Measurements from ENCODE around the gene C12orf43. TPM values are rescaled to one million over a fixed set of nuclear protein-coding genes. Genes with fewer than 3 reads are reported as not detected.
A peak's percentile ranks its signal among the peaks of the same experiment; 100 is the strongest.

C12orf43 gene
- polyA plus RNA-seq, 5 donors, result 16.7 to 20.8 (median 17.4) TPM

DNA sequence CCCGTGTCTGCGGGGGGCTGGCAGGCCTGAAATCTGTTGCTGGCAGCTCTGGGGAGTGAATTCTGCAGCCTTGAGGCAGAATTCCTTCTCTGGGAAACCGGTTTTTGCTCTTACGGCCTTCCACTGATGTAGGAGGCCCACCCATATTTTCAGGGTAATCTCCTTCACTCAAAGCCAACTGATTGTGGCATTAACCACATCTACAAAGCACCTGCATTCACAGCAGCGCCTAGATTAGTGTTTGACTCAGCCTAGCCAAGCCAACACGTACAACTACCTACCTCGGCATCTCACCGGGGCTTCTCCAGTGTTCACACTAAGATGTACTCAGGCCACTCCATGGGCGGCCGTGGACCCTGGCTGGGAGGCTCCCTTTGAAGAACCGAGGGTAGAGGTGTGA lies 15.8 kb downstream of the C12orf43 start:
- no peak for DNase-seq

DNA sequence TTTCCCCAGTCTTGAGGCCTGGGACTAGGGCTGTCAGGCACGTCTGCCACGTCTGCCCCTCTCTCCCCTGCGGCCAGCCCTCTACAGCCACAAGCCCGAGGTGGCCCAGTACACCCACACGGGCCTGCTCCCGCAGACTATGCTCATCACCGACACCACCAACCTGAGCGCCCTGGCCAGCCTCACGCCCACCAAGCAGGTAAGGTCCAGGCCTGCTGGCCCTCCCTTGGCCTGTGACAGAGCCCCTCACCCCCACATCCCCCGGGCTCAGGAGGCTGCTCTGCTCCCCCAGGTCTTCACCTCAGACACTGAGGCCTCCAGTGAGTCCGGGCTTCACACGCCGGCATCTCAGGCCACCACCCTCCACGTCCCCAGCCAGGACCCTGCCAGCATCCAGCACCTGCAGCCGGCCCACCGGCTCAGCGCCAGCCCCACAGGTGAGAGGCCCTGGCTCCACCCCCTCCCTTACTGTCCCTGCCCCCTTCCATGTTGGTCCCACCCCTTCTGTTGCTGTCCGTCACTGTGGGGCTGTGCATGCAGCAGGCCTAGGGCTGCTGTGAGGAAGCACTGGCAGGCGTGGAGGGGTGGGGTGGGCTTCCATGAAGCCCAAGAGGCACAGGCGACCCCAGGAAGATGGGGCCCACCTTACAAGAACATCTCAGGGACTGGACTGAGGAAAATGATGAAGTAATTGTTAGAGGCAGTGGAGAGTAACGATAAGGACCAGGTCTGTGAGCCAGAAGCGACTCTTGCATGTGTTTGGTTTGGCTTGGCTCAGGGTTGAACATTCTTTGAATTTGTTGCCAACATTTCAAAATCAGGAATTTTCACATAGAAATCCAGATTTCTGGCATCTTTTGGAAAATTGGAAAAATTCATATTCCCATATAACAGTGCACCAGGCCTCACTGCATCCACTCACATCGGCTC lies 16.8 kb downstream of the C12orf43 start:
- DNase-seq, result no peak

DNA sequence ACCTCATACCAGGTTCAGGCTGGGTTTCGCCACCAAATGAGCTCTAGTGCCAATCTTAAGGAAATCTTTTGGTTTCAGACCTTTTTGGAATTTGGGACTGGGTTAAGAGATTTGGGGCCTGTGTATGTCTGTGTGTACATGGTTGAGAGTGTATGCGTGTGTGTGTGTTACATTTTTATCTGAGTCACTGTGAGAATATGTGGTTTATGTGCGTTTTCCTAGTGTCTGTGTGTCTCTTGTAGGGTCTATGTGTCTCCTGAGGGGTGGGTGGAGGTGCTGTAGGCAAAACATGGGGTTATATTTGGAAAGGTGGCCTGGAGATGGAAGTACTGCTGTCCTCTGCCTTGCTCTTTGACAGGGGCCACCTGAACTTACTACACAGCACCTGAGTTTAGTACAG lies 17.9 kb downstream of the C12orf43 start:
- no peak for DNase-seq

DNA sequence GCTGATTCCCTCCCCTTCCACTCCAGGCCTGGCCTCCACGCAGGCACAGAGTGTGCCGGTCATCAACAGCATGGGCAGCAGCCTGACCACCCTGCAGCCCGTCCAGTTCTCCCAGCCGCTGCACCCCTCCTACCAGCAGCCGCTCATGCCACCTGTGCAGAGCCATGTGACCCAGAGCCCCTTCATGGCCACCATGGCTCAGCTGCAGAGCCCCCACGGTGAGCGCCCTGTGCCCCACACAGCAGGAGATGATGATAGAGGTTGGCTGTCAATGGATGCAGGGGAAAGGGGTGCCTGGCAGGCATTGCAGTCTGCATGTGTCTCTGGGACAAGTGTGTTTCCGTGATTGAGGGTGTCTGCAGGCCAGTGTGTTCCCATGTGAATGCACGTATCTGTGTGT lies 18.8 kb downstream of the C12orf43 start:
- no peak for DNase-seq

DNA sequence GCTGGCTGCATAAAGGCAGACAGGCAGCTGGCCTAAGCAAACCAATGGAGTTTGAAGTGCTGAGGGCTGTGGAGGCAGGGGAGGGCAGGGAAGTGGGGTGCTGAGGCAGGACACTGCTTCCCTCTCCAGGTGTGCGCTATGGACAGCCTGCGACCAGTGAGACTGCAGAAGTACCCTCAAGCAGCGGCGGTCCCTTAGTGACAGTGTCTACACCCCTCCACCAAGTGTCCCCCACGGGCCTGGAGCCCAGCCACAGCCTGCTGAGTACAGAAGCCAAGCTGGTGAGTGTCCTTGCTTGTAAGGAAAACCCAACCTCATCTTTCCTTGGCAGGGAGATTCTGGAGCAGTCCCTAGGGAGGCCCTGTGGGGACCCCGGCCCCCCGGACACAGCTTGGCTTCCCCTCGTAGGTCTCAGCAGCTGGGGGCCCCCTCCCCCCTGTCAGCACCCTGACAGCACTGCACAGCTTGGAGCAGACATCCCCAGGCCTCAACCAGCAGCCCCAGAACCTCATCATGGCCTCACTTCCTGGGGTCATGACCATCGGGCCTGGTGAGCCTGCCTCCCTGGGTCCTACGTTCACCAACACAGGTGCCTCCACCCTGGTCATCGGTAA lies 20.0 kb downstream of the C12orf43 start:
- DNase-seq, result no peak

DNA sequence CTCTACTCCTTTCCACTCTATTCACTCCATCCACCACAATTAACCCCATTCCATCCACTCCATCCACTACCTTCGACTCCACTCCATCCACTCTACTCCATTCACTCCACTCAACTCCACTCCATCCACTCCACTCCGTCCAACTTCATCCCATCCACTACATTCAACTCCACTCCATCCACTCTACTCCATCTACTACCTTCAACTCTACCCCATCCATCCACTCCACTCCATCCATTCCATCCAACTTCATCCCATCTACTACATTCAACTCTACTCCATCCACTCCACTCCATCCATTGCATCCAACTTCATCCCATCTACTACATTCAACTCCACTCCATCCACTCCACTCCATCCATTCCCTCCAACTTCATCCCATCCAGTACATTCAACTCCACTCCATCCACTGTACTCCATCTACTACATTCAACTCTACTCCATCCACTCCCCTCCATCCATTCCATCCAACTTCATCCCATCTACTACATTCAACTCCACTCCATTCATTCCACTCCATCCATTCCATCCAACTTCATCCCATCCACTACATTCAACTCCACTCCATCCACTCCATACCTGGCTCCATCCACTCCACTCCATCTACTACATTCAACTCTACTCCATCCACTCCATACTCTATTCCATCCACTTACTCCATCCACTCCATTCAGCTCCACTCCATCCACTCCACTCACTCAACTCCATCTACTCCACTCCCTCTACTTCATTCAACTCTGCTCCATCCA lies 21.5 kb downstream of the C12orf43 start:
- no peak for DNase-seq

DNA sequence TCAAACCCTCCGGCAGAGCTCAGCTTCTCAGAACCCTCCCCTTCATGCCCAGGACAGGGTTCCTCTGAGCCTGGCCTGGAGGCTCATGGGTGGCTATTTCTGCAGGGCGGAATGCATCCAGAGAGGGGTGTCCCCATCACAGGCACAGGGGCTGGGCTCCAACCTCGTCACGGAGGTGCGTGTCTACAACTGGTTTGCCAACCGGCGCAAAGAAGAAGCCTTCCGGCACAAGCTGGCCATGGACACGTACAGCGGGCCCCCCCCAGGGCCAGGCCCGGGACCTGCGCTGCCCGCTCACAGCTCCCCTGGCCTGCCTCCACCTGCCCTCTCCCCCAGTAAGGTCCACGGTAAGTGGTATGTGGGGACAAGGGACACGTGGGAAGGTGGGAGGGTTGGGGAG lies 22.2 kb downstream of the C12orf43 start:
- DNase-seq, result no peak

DNA sequence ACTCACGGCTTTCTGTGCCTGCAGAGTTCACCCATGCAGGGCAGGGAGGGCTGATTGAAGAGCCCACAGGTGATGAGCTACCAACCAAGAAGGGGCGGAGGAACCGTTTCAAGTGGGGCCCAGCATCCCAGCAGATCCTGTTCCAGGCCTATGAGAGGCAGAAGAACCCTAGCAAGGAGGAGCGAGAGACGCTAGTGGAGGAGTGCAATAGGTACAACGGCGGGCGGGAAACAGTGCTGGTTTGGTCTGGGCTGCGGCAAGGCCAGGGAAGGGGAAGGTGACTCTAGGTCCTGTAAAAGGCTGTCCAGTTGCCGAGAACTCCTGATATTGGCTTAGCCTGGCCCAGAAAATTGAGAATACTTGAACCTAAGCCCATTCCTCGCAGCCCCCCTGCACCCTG lies 22.8 kb downstream of the C12orf43 start:
- no peak for DNase-seq

DNA sequence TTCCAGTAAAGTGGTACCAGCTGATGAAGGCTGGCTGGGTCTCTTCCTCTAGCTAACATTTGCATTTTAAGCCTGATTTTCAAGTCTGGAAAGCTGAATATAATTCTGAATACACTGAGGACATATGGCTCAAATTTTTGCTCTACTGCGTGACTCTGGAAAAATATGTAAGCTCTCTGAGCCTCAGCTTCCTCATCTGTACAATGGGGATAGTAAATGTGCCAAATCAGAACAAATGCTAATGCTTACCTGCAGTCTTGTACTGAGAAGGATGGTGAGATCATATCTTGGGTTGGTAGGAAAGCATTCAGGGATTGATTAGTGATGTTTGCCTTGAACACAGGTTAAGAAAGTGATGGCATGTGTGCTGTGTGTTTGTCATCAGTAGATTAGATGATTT lies 23.3 kb downstream of the C12orf43 start:
- DNase-seq, result no peak

DNA sequence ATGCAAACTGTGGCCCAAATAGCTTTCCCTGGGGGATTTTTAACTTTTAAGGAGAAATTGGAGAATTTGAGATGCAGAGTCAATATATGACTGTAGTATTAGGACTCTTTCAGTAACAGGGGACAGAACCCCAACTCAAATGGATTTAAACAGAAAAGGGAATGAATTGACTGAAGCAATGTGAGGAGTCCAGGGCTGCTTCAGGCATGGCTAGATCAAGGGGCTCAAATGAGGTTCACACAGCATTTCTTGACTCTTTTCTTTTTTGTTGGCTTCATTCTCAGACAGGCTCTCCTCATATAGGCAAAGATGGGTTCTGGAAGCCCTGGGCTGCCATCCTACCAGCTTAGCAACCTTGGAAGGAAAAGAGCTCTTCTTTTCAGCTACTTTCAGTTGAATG lies 24.3 kb downstream of the C12orf43 start:
- no peak for DNase-seq

DNA sequence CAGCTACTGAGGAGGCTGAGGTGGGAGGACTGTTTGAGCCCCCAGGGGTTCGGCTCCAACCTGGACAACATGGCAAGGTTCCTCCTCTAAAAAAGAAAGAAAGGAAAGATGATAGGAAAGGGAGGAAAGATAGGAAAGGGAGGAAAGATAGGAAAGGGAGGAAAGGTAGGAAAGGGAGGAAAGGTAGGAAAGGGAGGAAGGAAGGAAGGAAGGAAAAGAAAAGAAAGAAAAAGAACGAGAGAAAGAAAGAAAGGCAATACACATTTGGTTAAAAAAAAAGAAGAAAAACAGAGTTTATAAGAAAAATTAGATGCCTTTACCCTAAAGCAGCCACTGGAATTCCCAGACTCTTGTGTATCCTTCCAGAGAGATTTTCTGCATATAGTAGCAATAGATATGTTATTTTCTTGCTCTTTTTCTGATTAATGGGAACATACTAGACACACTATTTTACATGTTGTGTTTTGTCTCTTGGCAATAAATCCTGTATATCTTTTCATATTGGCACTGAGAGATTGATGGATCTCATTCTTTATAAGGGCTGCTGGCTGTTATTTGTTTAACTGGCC lies 25.7 kb downstream of the C12orf43 start:
- no peak for DNase-seq

DNA sequence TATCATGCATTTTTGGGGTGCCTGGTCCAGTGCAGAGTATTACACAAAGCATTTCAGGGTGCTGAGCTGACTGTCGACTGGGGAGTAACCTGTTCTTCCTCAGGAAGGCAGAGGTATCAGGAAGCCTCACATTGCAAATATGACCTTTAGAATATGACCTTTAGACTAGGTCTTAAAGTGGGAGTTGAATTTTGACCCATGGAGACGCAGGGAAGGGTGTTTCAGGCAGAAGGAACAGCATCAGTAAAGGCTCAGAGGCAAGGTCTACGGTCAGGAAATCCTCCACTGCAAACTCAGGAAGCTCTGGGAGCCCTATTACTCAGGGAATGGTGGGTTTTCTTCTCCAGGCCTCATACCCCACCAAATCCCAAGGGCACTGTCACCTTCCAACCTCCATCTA lies 26.6 kb downstream of the C12orf43 start:
- DNase-seq, result no peak

DNA sequence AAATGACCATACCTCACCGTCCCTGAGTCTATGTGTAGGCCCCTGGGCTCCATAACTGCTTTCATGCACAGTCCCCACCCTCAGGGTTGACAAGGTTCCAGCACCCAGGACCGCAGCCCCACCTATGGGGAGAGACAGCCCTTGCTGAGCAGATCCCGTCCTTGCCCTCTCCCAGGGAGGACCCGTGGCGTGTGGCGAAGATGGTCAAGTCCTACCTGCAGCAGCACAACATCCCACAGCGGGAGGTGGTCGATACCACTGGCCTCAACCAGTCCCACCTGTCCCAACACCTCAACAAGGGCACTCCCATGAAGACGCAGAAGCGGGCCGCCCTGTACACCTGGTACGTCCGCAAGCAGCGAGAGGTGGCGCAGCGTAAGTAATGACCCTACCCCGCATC lies 27.6 kb downstream of the C12orf43 start:
- no peak for DNase-seq

DNA sequence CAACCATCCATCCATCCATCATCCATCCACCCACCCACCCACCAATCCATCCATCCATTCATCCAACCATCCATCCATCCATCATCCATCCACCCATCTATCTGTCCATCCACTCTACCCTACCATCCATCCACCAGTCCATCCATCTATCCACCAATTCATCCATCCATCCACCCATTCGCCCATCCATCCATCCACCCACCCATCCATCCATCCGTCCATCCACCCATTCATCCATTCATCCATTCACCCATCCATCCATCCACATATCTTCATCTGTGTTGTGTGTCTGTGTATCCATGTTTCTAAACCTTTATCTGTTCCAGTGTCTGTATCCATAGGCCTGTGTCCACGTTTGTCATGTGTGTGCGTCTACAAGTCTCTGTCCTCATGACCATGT lies 28.1 kb downstream of the C12orf43 start:
- no peak for DNase-seq

DNA sequence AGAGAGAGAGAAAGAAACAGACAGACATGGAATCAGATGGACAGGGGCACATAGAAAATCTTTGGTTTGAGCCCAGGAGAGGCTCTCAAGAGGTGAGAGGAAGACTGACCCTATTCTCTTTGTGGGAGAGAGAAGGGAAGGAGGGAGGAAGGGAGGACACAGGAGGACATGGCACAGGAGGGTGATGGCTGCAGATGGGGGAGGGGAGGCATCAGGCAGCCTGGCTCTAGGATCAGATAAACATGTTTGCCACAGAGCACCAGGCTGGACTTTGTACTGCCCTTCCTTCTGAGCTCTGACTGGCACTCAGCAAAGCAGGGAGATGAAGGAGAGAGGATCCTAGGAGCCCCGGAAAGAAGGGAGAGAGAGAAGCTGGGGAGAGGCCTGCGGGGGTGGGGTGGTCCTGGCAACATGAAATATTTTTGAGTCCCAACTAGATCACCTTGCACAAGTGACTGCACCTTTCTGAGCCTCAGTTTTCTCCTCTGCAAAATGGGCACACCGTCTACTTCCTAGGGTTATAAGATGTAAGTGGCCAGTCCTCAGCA lies 31.9 kb downstream of the C12orf43 start:
- no peak for DNase-seq

DNA sequence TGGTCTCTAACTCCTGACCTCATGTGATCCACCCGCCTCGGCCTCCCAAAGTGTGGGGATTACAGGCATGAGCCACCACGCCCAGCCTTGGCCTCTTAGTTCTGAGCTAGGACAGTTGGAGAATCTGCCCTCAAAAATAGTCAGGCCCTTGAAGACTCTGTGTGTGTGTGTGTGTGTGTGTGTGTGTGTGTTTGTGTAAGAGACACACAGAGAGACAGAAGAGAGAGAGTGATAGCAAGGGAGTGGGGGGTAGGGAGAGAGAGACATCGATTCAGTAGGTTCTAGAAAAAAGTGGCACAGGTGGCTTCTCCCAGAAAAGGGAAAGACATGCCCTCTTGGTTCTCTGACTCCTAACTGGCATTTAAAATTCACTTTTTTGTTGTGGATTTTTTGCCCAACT lies 32.5 kb downstream of the C12orf43 start:
- DNase-seq, result no peak

DNA sequence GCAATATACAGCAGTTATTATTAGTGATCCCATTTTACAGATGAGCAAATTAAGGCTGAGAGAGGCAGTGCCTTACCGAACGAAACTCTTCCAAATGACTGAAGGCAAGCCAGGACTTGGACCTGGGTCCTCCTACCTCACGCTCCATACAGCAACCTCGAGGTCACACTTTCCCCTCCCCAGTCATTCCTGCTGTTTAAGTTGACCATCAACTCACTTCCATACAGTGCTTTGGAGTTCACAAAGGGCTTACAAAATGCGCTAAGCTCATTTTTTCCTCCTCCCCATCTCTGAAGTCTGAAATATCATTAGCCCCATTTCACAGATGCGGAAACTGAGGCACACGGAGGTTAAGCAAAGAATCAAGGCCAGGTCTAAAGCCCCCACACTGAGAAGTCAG lies 33.6 kb downstream of the C12orf43 start:
- DNase-seq, result no peak

DNA sequence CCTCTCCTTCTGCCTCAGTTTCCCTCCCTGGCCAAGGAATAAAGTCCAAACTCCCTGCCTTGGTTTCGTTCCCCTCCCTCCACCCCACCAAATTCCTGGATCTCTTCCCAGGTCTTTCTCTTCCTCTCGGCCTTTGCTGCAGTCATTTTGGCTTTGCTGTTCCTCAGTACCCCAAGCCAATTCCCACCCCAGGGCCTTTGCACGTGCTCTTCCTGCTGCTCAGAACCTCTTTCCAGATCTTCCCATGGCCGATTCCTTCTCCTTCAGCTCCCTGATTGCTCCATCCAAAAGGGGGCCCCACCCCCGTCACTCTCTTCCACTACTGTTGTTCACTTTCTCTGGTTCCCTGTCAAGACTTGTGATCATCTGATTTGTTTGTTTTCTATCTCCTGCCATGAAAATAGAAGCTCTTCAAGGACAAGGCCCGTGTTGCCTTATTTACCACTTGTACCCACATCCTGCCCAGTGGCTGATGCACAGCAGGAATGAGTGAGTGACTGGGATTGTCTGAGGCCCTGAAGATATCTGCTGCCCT lies 34.8 kb downstream of the C12orf43 start:
- no peak for DNase-seq

DNA sequence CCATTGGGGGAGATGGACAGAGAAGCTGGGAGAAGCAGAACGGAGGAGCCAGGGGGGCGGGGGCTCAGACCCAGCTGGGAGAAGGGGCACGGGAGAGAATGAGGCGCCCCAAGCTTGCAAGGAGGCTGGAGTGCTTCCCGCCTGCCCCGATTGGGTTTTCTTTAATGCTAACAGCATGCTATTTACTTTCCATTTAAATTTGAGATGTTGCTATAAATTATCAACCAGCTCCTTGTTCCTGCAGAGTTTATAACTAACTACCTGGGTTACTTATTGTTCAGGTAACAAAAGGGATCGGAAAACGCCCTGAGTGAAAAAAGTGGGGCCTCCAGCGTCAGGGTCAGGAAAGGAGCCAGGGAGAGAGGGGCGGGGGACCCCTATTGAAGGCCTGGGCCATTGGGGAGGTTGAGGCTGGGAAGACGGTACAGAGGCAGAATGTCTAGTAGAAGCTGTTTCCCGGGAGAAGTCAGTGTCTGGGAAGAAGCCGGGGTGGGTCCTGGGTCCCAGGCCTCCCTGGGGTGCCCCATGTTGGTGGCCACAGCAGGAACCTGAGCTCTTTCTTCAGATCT lies 35.4 kb downstream of the C12orf43 start:
- peak in 1 of 2 donors; percentile 36 for DNase-seq

DNA sequence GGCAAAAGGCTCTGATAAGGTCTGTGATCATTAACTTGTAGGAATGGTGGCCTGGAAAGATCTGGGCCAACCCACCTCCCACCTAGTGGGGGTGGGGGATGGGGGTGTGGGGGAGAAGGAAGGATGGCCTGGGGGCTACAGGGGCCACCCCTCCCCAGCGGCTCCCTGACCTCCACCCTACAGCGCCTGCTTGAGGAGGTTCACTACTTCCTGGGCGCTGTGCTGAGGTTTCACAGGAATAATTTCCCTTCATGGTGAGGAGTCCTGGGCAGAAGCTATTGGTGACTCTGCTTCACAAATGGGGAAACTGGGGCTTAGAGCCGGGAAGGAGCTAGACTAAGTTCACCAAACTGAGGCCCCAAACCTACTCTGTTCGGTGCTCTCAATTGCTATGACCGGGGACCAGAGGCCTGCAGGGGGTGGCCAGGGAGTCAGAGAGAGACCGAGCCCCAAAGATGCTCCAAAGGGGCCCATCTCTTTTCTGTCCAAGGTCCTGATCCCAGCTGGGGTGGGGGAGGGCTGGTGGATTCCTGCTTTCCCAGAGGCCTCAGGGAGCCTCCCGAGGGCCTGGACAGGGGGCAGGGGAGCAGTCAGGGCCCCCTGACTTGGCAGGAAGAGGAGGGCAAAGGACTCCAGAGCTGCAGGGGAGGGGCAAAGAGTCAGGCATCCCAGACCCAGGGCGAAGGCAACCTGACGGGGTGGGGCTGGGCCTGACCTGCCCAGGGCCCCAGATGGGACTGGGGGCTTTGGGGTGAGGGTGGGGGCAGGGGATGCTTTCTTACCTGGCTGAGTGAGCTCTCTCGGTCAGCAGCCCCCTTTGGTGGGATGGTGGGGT lies 36.2 kb downstream of the C12orf43 start:
- no peak for DNase-seq

Data from right lung (tissue), 5 donors.